ENCODE measurements around the gene YLPM1. TPM values are rescaled to one million over a fixed set of nuclear protein-coding genes. Genes with fewer than 3 reads are reported as not detected.

Gene YLPM1
- total RNA-seq, 1 donor: 44.5 TPM

DNA sequence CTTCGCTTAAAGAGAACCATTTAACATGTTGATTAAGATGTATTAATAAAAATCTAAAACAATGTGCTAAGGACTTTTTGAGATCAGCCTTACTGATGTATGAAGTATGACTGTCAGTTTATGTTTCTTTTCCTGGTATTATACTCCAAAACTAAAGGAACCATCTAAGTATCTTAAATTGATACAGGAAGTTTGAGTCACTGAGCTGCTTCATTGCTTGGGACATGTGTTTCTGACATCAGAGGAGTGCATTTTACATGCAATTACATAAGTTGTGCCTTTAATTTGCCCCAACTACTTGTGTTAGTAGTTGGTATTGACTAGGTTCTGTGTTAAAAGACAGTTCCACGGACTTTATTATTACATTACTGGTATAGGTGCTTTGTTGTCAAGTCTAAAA, 61.9 kb downstream of the YLPM1 start:
- TF ChIP-seq CTCF (IDR thresholded peaks at IDR 0.05; ENCODE audit: insufficient read depth, low read depth, low read length): no peak
- peak; percentile 56 for DNase-seq (ENCODE audit: low read depth)
- no peak overlapping the region for H3K4me3 ChIP-seq (ENCODE audit: low read depth, low read length)

- DNase-seq (ENCODE audit: low read depth): no peak
- no peak overlapping the region for H3K4me3 ChIP-seq (ENCODE audit: low read depth, low read length)
- TF ChIP-seq CTCF (IDR thresholded peaks at IDR 0.05; ENCODE audit: insufficient read depth, low read depth, low read length): no peak
Observed at GRCh38 chr14:74826574-74826973, 63.5 kb downstream of the YLPM1 start.

- no peak for TF ChIP-seq CTCF (IDR thresholded peaks at IDR 0.05; ENCODE audit: insufficient read depth, low read depth, low read length)
- no peak for DNase-seq (ENCODE audit: low read depth)
Observed at GRCh38 chr14:74829251-74829650, 66.1 kb downstream of the YLPM1 start.

DNA sequence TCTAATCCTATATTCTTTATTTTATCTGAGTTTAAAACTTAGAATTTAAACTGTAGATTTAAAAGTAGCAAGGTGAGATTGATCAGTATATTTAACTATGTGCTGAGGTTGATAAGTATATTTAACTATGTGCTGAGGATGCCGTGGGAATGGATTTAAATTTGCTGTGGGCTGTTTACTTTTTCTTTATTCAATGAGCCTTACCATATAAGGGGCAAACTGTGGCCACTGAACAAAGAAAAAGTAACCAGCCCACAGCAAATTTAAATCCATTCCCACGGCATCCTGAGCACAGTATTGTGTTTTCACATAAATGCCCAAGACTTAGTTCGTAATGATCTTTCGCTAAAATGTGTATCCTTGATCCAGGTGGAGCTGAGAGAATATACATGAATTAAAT, 69.7 kb downstream of the YLPM1 start:
- no peak overlapping the region for H3K4me3 ChIP-seq (ENCODE audit: low read depth, low read length)
- TF ChIP-seq CTCF (IDR thresholded peaks at IDR 0.05; ENCODE audit: insufficient read depth, low read depth, low read length): no peak
- no peak for DNase-seq (ENCODE audit: low read depth)

More at GRCh38 chr14:74829251-74829650, 66.1 kb downstream of the YLPM1 start:
- H3K4me3 ChIP-seq (ENCODE audit: low read depth, low read length): no peak overlapping the region

- DNase-seq (ENCODE audit: low read depth): no peak
- no peak for TF ChIP-seq CTCF (IDR thresholded peaks at IDR 0.05; ENCODE audit: insufficient read depth, low read depth, low read length)
- H3K4me3 ChIP-seq (ENCODE audit: low read depth, low read length): no peak overlapping the region
Observed at GRCh38 chr14:74834692-74835392, 71.7 kb downstream of the YLPM1 start.

DNA sequence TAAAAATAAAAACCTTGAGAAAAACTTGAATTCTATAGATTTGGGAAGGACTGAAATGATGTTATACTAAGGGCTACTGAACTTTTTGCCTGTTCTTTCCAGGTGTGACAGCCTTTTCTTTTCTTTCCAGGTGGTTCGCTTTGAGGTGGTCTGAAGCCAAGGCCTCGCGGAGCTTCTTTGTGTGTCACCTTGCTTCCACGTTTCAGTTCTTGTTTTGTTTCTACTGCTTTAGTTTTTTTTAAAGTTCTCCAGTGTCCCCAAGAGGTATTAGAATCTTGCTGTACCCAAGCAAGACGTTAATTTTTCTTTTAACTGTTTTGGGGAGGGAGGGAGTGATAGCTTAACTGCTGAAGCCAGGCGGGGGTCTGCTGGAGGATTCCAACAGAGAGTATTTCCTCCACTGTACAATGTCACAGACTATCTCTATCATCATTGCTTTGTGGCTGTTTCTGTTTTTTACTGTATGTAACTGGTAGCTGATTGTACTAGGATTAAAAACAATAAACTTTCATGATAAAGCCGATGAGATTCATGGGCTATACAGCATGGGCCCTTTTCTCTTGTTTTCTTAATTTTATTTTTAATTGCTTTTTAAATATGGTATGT, 72.6 kb downstream of the YLPM1 start:
- H3K4me3 ChIP-seq (ENCODE audit: low read depth, low read length): no peak overlapping the region
- DNase-seq (ENCODE audit: low read depth): no peak
- TF ChIP-seq CTCF (IDR thresholded peaks at IDR 0.05; ENCODE audit: insufficient read depth, low read depth, low read length): no peak

All from fibroblast of villous mesenchyme (primary cell).